Measurements from ENCODE around the gene FADS3. TPM values are rescaled to one million over a fixed set of nuclear protein-coding genes. Genes with fewer than 3 reads are reported as not detected.

The FADS3 gene
- total and polyA plus RNA-seq, 7 experiments from 2014 or later: 0.31 to 8.6 (median 2.1) TPM

DNA sequence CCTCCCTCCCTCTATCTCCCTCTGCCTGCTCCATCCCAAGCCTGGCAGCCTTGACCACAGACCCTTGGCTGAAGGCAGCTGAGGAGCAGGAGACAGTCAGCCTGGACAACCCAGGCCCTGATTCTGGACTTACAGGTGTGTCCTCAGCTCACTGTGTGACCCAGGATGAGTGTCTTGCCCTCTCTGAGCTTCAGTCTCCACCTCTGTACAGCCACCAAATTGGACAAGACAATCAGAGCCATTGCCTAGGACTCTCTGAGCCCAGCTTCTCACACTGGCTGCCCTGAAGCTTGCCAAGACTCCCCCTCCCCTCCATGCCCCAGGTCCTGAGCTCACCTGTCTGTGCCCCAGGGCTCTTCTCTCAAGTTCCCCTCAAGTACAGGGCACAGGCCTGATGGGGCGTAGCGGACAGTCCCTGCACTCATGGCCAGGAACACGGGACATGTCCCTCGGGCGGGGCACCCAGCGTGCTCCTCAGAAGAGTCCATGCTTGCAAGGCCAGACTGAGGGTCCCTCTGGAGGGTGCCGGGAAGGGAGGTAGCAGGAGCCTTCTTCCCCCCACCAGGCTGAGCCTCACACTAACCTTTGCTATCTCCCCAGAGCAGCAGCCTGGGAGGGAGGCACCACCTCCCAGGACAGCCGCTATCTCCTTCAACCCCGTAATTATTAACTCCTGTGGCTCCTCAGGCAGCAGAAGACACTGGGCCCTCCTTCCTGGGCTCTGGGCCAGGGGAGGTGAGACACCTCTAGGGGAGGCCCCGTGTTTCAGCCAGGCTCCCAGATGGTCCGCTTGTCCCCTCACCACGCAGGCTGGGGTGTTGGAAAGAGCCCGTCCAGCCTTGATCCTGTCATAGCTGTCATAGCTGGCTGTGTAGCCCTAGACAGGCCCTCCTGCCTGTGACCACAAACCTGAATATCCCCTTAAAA, 28.6 kb upstream of the FADS3 start:
- H3K36me3 Mint-ChIP-seq: peaks cover 0 to 3% (median 0%) of the 10 kb centered on the region in 5 donors
- peaks cover 6 to 11% (median 9%) of the 10 kb centered on the region in 7 donors for H3K4me1 Mint-ChIP-seq
- peak overlapping the region in 1 of 9 donors; percentile 43 for H3K27ac Mint-ChIP-seq
- no peak overlapping the region for H3K4me3 ChIP-seq (ENCODE audit: low read length)
- DNase-seq: peak in 1 of 9 donors; percentile 17
- H3K27me3 Mint-ChIP-seq: peaks cover 45 to 59% (median 51%) of the 10 kb centered on the region in 5 donors
- peaks cover 0 to under 1% (median 0%) of the 10 kb centered on the region in 11 donors for H3K9me3 Mint-ChIP-seq
- peak overlapping the region in 1 of 10 donors; percentile 1 for H3K4me3 Mint-ChIP-seq
- no peaks in the 10 kb centered on the region for H3K36me3 ChIP-seq (ENCODE audit: control insufficient read depth in 2 of 3, insufficient read depth in 3 of 3, low read length in 3 of 3)
- no peaks in the 10 kb centered on the region for H3K4me1 ChIP-seq (ENCODE audit: control insufficient read depth in 2 of 2, insufficient read depth in 2 of 2, low read length in 2 of 2)
- intact Hi-C loops (cut with micrococcal nuclease): no loop called here
- H3K9me3 ChIP-seq (ENCODE audit: control insufficient read depth in 2 of 3, low read length in 3 of 3): no peaks in the 10 kb centered on the region
- ChIA-PET CTCF (no interaction called here), POLR2A (interaction anchor here (0.5 kb wide), 1 partner anchor 592 kb away, joined by 6 read pairs; no protein-coding TSS in a partner anchor)
- ATAC-seq: no peak
- H3K27me3 ChIP-seq (ENCODE audit: control insufficient read depth in 2 of 2, insufficient read depth in 2 of 2, low read length in 2 of 2): peaks cover 0 to 7% of the 10 kb centered on the region in 2 donors
- no peak overlapping the region for H3K27ac ChIP-seq (ENCODE audit: low read depth, low read length)

DNA sequence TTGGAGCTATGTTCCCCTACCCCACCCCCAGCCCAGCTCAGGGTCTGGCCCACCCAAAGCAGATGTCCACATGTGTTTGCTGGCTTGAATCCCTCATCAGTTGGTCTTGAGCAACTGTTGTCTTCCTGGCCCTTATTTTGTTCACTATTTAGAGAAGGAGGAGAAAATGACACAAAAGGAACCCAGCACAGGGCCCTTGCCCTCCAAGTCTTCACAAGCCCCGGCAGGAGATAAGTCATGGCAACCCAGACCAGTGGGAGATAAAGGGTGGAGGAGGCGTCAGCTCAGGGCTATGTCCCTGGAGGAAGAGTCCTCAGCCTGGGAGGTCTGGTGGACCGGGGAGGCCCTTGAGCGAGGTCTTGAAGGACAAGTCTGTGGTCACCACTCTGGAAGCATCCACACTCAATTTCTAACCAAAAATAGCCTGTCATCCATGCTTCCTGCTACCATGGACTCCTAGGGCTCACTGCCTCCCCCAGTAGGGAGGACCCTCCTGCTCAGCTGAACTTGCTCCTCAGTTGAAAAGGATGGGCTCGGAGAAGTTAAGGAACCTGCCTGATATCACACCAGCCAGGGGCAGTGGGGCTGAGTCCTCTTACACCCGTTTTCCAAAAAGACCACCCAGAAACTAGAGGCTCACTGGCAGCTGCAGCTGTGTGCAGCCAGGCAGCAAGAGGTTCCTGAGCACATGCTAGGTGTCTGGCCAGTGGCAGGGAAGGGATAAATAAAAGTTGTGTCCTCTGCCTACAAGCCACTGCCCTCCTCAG, 27.8 kb upstream of the FADS3 start:
- ATAC-seq (no peak), DNase-seq (no peak)
- Mint-ChIP-seq H3K36me3 (peaks cover 0 to 3% (median 0%) of the 10 kb centered on the region in 5 donors), H3K4me3 (peak overlapping the region in 3 of 10 donors; percentile 5 to 82 (median 6)), H3K4me1 (peaks cover 6 to 11% (median 9%) of the 10 kb centered on the region in 7 donors), H3K27me3 (peaks cover 54 to 63% (median 58%) of the 10 kb centered on the region in 5 donors), H3K9me3 (no peaks in the 10 kb centered on the region), H3K27ac (peak overlapping the region in 1 of 9 donors; percentile 63)
- Histone ChIP-seq H3K9me3 (ENCODE audit: control insufficient read depth in 2 of 3, low read length in 3 of 3) (no peaks in the 10 kb centered on the region), H3K36me3 (ENCODE audit: control insufficient read depth in 2 of 3, insufficient read depth in 3 of 3, low read length in 3 of 3) (no peaks in the 10 kb centered on the region), H3K4me1 (ENCODE audit: control insufficient read depth in 2 of 2, insufficient read depth in 2 of 2, low read length in 2 of 2) (no peaks in the 10 kb centered on the region), H3K4me3 (ENCODE audit: low read length) (no peak overlapping the region), H3K27me3 (ENCODE audit: control insufficient read depth in 2 of 2, insufficient read depth in 2 of 2, low read length in 2 of 2) (peaks cover 0 to 7% of the 10 kb centered on the region in 2 donors), H3K27ac (ENCODE audit: low read depth, low read length) (no peak overlapping the region)
- CTCF ChIA-PET: no interaction called here
- intact Hi-C loops (cut with micrococcal nuclease): no loop called here
- POLR2A ChIA-PET: no interaction called here

DNA sequence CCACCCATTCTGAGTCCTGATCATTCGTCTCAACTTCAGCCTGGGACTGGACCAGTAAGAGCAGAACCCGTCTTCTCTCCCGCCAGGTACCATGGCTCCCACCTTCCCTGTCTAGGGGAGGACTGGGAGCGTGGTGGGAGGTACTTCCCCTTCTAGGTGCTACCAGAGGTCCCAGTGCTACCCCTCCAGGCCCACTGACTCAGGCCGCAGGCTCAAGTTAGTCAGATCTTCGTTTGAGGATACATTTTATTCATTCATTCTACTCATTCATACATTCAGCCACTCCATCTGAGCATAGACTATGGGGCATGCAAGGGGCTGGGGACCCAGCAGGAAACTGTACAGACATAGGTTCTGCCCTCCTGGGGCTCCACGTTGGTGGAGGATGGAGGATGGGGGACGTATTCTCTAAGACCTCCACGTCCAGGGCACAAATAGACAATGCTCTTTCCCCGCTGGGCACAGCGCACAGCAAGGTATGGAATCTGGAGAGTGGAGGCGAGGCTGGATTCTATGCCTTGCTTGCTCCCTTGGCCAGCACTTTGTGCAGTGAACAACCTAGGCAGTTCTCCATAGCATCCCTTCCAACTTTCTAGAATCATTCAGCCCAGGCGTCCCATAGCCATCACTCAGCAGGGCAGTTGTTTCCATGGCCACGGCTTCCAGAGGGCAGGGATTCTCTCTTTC, 27.0 kb upstream of the FADS3 start:
- no peaks in the 10 kb centered on the region for H3K9me3 ChIP-seq (ENCODE audit: control insufficient read depth in 2 of 3, low read length in 3 of 3)
- CTCF ChIA-PET: no interaction called here
- ATAC-seq: no peak
- DNase-seq: peak in 1 of 9 donors; percentile 13
- no peak overlapping the region for H3K27ac ChIP-seq (ENCODE audit: low read depth, low read length)
- Mint-ChIP-seq H3K36me3 (peaks cover 0 to 3% (median 0%) of the 10 kb centered on the region in 5 donors), H3K27ac (no peak overlapping the region), H3K27me3 (peaks cover 58 to 65% (median 63%) of the 10 kb centered on the region in 5 donors), H3K4me1 (peaks cover 6 to 11% (median 9%) of the 10 kb centered on the region in 7 donors), H3K9me3 (no peaks in the 10 kb centered on the region), H3K4me3 (peak overlapping the region; percentile 52 to 84 (median 72))
- peaks cover 0 to 7% of the 10 kb centered on the region in 2 donors for H3K27me3 ChIP-seq (ENCODE audit: control insufficient read depth in 2 of 2, insufficient read depth in 2 of 2, low read length in 2 of 2)
- H3K4me3 ChIP-seq (ENCODE audit: low read length): no peak overlapping the region
- no peaks in the 10 kb centered on the region for H3K36me3 ChIP-seq (ENCODE audit: control insufficient read depth in 2 of 3, insufficient read depth in 3 of 3, low read length in 3 of 3)
- H3K4me1 ChIP-seq (ENCODE audit: control insufficient read depth in 2 of 2, insufficient read depth in 2 of 2, low read length in 2 of 2): no peaks in the 10 kb centered on the region
- POLR2A ChIA-PET: no interaction called here
- intact Hi-C loops (cut with micrococcal nuclease): no loop called here

DNA sequence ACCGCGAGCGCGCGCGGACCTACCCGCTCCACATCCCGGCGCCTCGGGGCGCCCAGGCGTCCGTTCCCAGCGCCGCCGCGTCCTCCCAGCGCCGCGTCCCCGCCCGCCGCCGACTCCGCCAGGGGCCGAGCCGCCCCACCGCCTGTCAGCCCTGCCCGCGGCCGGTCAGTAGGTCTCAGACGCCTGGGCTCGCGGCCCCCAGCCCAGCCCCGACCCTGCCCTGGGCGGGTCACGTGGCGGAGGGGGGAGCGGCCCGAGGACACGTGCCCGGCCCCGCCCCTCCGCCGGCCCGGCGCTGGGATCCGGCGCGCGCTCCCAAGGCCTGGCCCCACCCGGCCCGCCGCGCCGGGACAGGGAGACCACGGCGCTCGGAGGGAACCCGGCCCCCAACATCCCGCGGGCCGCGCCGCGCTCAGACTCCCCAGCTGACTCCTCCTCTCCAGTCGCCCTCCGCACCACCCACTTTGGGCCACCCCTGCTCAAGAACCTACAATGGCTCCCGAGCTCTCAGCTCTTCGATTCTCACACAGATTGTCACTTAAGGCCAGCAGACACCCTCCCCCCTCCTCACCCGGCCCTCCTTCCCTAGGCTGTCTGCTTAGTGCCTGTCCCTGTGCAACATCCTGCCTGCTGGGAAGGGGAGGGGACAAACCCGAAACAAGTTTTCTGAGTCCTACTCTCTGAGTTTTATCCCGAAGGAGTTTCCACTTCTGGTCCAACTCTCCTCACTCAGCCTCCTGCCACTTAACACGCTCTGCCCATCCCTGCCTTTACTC, 26.2 kb upstream of the FADS3 start, which contains the start of gene RAB3IL1:
Gene RAB3IL1 (minus strand): TSS at position 233 of the 776 bp plus-strand sequence. CDS start 199 bp downstream, at position 34.
- peak; percentile 29 for ATAC-seq
- no peak within 1 kb of the TSS for H3K4me3 ChIP-seq (ENCODE audit: low read length)
- intact Hi-C loops (cut with micrococcal nuclease): no loop called here
- DNase-seq: peak in 1 of 9 donors; percentile 42
- ChIA-PET CTCF (no interaction called here), POLR2A (no interaction called here)
- Mint-ChIP-seq H3K4me3 (peak within 1 kb of the TSS; percentile 64 to 84 (median 75)), H3K27me3 (peaks cover 63 to 71% (median 65%) of the 10 kb centered on the region in 5 donors), H3K36me3 (peaks cover 0 to 3% (median 0%) of the 10 kb centered on the region in 5 donors), H3K27ac (peak within 1 kb of the TSS in 1 of 9 donors; percentile 31), H3K4me1 (peaks cover 6 to 14% (median 10%) of the 10 kb centered on the region in 7 donors), H3K9me3 (no peaks in the 10 kb centered on the region)
- H3K36me3 ChIP-seq (ENCODE audit: control insufficient read depth in 2 of 3, insufficient read depth in 3 of 3, low read length in 3 of 3): no peaks in the 10 kb centered on the region
- no peaks in the 10 kb centered on the region for H3K4me1 ChIP-seq (ENCODE audit: control insufficient read depth in 2 of 2, insufficient read depth in 2 of 2, low read length in 2 of 2)
- H3K27me3 ChIP-seq (ENCODE audit: control insufficient read depth in 2 of 2, insufficient read depth in 2 of 2, low read length in 2 of 2): peaks cover 0 to 7% of the 10 kb centered on the region in 2 donors
- H3K9me3 ChIP-seq (ENCODE audit: control insufficient read depth in 2 of 3, low read length in 3 of 3): no peaks in the 10 kb centered on the region
- no peak within 1 kb of the TSS for H3K27ac ChIP-seq (ENCODE audit: low read depth, low read length)

DNA sequence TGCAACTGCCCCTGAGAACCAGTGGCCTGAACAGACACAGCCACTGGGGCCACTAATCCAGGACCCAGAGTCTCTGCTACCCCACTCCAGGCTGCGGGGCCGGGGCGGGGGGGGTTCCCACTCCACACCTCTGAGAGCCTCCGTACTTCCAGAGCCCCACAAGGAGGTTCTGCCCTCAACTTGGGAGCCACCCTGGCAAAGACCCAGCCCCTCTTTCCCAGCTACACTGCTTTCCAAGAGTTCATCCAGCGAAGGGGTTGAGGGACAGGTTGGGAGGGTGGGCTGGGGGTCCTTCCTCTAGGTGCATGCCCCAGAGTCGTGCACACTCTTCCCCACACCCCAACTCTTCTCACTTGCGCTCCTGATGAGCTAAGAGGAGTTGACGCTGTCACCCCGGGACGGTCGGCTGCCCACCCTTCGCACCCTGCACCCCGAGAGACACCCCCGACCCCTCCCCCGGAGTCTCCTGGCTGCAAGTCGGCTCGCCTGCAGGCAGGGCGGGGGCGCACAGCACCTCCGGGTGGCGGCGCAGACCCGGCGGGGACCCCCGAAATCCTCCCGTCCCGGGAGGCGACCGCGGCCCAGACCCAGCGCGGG, 25.5 kb upstream of the FADS3 start:
- Histone ChIP-seq H3K4me1 (ENCODE audit: control insufficient read depth in 2 of 2, insufficient read depth in 2 of 2, low read length in 2 of 2) (no peaks in the 10 kb centered on the region), H3K4me3 (ENCODE audit: low read length) (no peak overlapping the region), H3K27ac (ENCODE audit: low read depth, low read length) (no peak overlapping the region), H3K27me3 (ENCODE audit: control insufficient read depth in 2 of 2, insufficient read depth in 2 of 2, low read length in 2 of 2) (peaks cover 0 to 7% of the 10 kb centered on the region in 2 donors), H3K36me3 (ENCODE audit: control insufficient read depth in 2 of 3, insufficient read depth in 3 of 3, low read length in 3 of 3) (no peaks in the 10 kb centered on the region), H3K9me3 (ENCODE audit: control insufficient read depth in 2 of 3, low read length in 3 of 3) (no peaks in the 10 kb centered on the region)
- ChIA-PET POLR2A (no interaction called here), CTCF (no interaction called here)
- intact Hi-C loops (cut with micrococcal nuclease): no loop called here
- Mint-ChIP-seq H3K36me3 (peaks cover 0 to 3% (median 0%) of the 10 kb centered on the region in 5 donors), H3K9me3 (no peaks in the 10 kb centered on the region), H3K27ac (no peak overlapping the region), H3K4me3 (peak overlapping the region in 8 of 10 donors; percentile 24 to 62 (median 56)), H3K27me3 (peaks cover 64 to 74% (median 66%) of the 10 kb centered on the region in 5 donors), H3K4me1 (peaks cover 6 to 14% (median 11%) of the 10 kb centered on the region in 7 donors)
- no peak for ATAC-seq
- DNase-seq: no peak

Data from naive thymus-derived CD4-positive, alpha-beta T cell (primary cell).